ENCODE measurements around the gene REV1.
"Not testable (repeated sequence)": the region's sequence is repeated elsewhere in the genome, so short reads cannot be mapped to it uniquely, and the experiment has no call there.

DNA sequence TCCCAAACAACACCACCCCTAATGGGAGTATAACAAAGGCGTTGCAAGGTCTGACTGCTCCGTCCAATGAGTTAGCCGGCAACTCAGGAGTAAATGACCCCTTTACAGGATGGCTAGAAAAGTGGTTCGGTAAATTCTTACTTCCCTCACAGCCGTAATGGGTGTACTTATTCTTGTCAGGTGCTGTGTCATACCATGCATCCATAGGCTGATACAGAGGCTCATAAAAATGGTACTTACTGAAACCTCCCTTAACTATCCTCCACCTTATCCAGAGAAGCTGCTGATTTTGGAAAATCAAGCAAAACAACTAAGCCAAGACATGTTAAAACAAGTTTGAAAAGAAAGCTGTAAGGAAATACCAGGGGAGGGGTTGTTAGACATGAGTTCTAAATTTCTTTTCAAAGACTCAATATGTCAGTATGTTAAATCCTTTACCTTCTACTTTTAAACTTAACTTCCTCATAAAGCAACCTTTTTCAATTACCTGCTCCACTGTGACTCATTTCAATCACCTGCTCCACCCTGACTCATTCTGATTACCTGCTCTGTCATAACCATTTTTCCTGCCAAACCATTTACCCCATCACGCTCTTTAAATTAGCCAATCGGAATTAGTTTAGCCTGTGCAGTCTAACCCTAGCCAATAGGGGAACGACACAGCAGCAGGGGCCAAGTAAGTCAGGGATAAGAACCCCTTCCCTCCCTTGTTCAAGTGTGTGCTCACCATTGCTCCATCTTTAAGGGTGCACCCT lies 14.0 kb upstream of the REV1 start:
- TF ChIP-seq, protein P1, sequence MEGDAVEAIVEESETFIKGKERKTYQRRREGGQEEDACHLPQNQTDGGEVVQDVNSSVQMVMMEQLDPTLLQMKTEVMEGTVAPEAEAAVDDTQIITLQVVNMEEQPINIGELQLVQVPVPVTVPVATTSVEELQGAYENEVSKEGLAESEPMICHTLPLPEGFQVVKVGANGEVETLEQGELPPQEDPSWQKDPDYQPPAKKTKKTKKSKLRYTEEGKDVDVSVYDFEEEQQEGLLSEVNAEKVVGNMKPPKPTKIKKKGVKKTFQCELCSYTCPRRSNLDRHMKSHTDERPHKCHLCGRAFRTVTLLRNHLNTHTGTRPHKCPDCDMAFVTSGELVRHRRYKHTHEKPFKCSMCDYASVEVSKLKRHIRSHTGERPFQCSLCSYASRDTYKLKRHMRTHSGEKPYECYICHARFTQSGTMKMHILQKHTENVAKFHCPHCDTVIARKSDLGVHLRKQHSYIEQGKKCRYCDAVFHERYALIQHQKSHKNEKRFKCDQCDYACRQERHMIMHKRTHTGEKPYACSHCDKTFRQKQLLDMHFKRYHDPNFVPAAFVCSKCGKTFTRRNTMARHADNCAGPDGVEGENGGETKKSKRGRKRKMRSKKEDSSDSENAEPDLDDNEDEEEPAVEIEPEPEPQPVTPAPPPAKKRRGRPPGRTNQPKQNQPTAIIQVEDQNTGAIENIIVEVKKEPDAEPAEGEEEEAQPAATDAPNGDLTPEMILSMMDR (tag by site-specific recombination; IDR thresholded peaks at IDR 0.05) = not testable (repeated sequence)
- TF ChIP-seq SALL2 (tag by site-specific recombination; IDR thresholded peaks at IDR 0.05; ENCODE audit: borderline replicate concordance) = not testable (repeated sequence)
